Measurements from ENCODE around the gene CASZ1.

Gene CASZ1

DNA sequence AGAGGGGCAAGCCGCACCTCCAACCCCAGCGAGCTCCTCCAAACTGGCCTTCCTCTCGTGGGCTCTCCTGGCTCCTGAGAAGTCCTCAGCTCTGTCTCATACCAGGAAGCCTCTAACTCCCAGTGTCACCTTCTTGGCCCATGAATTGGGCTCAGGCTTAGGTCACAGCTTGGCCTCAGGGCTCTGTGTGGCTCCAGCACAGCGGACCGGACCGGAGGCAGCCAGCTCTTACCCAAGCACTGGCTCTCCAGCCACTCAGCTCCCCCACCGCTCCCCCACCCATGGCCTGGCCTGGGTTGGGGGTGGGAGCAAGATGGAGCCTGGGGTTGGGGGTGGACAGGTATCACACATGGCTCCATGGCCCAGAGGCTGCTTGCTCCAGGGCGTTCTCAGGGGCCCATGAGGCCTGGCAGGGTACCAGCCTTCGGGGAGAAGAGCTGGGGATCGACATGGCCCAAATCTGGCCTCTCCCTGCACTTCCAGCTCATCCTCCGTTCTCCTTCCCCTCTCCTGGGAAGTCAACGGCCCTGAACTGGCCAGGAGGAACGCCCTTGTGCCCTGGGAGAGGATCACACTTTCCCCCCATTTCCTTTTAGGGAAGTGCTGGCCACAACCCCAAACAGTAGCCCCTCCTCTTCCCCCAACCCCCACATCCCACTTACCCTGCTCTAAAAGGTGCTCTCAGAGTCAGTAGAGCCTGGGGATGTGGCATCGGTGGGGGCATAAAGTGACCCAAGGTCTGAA lies 97.5 kb downstream of the CASZ1 start:
- no peak for DNase-seq

DNA sequence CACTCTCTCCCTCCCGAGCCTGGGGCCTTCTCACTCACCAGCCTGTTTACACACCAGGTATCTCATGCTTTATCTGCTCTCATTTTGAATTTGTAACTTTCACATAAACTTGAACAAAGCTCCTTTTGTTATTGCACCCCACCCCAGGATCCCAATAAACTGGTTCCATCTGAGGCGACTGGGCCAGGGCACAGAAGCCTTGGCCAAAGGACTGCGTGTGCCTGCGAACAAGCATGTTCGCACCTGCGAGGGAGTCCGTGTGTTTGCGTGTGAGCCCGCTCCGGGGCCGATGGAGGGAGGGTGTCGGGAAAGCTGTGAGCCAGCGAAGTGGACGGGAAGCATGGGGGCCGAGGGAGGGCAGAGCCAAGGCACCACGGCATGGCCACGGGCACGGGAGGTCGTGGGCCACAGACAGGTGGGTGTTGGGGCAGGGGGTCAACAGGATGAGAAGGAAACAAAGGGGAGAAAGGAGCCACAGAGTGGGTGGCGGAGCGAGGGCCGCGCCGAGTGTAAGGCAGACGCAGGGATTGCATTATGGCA lies 98.8 kb downstream of the CASZ1 start:
- no peak for DNase-seq

DNA sequence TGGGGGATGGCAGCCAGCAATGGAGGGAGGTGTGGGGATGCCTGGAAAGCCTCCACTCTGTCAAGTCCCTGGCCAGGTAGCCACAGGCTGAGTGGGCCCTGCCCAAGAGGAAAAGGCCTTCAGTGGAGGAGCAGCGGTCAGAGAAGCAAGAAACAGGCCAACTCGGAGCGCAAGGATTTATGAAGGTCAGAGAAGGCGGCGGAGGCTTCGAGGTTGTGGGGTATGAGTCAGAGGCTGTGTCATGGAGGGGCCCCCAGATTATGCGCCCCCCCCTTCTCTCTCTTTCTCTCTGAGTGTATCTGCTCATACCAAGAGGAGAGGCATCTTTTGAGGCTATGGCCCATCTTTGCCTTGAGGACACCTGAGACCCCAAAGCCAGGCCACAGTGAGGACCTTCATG lies 99.5 kb downstream of the CASZ1 start:
- DNase-seq: no peak

GRCh38 chr1:10694633-10695627 lies 101.5 kb downstream of the CASZ1 start:
- peak; percentile 66 for DNase-seq

GRCh38 chr1:10694274-10694632 lies 102.2 kb downstream of the CASZ1 start:
- peak; percentile 63 for DNase-seq

- peak; percentile 27 for DNase-seq
Observed at GRCh38 chr1:10693497-10694273, 102.8 kb downstream of the CASZ1 start.

GRCh38 chr1:10693152-10693496 lies 103.3 kb downstream of the CASZ1 start:
- no peak for DNase-seq

- peak; percentile 68 for DNase-seq
Observed at GRCh38 chr1:10692401-10693021, 103.9 kb downstream of the CASZ1 start.

GRCh38 chr1:10691740-10692125 lies 104.7 kb downstream of the CASZ1 start:
- no peak for DNase-seq

GRCh38 chr1:10691075-10691739 lies 105.2 kb downstream of the CASZ1 start:
- no peak for DNase-seq

- DNase-seq: no peak
Observed at GRCh38 chr1:10690484-10690883, 106.0 kb downstream of the CASZ1 start.

- no peak for DNase-seq
Observed at GRCh38 chr1:10688409-10688786, 108.0 kb downstream of the CASZ1 start.

DNA sequence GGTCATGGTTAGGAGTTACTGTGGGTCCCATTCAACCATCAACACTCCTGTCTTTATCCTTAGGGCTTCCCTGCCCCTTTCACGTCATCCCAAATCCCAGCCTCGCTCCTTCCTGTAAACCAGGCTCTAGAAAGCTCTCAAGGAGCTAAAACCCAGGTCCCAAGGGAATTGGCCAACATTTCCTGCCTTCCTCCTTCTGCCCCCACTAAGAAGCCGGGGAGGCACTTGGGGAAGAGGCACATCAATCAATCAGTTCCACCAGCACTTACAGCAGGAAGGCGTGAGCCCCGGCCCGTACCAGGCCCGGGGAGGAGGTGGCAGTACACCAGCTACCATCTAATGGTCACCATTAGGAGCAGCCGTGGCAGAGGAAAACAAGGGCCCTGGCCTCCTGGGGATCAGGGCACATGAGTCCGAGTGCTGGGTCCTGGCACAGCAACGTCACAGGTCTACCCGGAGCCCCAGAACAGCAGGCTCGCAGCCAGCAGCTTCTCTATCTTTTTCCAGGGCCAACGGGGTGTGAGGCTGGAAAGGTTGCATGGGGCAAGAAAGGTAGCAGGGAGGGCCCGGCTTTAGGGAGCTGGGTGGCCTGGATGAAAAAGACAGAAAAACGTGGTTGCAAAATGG lies 108.6 kb downstream of the CASZ1 start:
- DNase-seq: no peak

DNA sequence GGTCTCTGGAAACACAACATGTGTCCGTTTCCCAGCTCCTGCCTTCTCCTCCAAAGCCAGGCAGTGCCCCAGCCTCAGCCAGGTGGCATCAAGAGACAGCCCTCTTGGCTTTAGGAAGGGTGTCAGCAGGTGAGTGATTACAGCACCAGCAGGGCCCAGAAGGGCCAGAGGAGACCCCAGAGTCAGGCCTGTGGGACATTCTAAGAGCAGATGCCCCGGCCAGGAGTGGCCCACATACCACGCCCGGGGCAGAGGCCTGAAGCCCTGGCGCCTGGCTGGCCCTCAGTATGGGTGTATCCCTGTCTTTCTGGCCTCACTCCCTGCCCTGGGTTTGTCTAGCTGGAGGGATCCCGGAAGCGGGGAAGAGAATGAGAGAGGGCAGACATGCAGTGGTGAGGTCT lies 109.2 kb downstream of the CASZ1 start:
- DNase-seq: no peak

DNA sequence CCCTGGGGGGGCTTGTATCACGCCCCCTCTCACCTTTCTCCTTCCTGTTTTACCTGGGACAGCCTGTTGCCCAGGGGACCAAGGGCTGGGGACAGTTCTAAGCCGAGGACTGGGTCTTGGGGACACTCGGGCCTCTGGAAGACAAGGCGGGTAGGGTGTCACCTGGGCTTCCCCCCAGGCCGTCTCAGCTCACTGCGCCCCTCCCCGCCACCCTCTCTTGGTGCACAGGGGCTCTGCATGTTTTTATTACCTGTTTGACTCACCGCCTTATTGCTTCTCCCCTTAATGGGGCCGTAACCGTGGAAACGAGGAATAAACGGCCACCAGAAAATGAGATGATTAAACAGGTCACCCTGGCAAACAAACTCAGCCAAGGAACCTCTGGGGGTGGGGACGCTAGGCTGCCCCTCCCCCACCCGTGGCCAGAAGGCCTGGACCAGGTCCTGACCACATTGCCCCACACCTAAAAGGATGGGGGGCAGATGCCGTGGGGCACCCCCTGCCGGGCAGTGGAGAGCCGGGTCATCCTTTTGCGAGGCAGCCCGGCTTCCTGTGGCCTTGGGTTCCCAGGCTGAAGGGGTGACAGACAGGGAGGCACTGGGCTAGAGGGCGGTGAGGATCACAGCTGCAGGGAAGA lies 109.9 kb downstream of the CASZ1 start:
- DNase-seq: no peak

DNA sequence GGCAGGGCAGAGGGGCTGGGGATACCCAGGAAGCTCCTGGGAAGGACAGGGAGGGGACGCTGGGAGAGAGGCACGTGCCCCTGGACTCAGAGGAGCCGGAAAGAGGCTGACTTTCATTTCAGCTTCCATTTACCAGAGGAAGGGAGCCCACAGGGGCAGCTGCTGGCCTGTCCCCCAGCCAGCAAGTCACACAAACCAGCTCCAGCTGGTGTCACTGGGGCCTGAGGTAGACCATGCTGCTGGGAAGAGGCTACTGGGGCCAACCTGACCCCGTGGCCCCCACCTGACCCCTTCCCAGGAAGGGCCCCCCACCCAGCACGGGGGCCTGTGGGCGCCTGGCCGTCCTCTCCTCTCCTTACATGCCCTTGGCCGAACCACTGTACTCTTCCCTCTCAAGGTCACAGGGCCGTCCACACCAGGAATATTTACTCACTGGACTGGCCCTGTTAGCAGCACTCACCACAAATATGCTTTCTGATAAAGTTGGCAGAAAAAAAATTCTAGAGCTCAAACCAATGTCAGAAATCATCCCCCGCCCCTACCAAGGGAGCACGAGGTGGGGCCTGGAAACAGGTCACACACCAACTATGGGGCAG lies 110.5 kb downstream of the CASZ1 start:
- no peak for DNase-seq

GRCh38 chr1:10685196-10685807 lies 111.1 kb downstream of the CASZ1 start:
- no peak for DNase-seq

DNA sequence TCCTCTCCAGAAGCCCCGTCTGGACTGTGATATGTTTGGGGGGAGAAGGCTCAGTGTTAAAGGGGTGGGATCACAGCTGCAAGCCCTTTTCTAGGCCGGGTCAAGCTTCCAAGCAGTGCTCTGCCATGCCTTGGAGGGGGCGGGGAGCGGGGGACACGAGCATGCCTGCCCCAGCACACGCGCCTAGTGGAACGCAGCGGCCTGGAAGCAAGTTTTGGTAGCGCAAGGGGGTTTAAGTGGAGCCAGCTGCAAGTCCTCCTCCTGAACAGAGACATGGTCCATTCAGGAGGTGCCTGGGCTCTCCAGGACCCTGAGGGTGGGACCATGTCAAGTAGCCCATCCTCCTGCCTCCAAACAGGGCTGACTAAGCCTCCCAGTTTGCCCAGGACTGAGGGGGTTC lies 112.2 kb downstream of the CASZ1 start:
- DNase-seq: no peak

DNA sequence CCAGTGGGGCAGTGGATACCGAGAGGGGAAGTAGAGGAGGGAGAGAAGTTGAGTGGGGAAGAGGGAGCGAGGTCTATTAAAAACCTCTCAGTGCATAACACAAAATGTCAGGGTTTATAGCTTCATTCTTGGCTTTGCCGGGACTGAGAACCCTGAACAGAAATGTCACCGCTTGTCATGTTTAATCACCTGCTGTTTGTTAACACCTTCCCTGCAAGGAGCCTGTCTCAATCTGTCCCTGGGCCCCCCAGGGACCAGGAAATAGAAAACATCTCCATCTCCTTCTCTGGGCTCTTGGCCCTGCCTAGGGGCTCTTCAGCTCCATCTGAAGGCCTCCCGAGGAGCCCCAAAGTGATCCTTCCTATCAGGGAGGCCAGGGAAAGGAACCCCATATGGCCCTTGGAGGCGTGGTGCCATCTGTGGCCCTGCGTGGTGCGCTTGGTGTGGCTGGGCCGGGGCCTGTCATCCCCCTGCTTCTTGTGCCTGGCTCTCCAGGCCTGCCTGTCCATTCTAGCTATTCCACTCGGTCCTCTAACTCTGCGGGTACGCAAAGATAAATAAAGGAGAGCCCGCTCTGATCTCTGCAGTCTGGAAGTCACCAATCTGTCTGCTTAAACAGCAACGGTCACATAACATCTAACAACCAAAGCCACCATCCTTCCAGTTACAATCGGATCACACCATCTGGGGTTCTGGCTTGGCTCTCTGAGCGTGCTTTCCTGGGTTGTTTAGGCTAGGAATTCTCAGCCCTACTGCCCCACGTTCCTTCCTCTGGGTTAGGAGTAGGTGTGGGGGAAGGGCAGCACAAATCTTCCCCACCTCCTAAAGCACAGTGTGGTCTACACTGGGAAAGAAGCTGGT lies 113.8 kb downstream of the CASZ1 start:
- no peak for DNase-seq

Data from activated CD4-positive, alpha-beta T cell treated with anti-CD3 and anti-CD28 coated beads, Interleukin-2, amount 50 U/mL, for 1 hour (primary cell).